ENCODE results near the gene PBLD.

Gene PBLD

GRCh38 chr10:68239069-68239468 lies 93.7 kb downstream of the PBLD start:
- Mint-ChIP-seq H3K4me1 (no peaks in the 10 kb centered on the region), H3K36me3 (ENCODE audit: low read depth) (no peaks in the 10 kb centered on the region), H3K9me3 (no peaks in the 10 kb centered on the region), H3K4me3 (no peak overlapping the region), H3K27ac (no peak overlapping the region), H3K27me3 (peaks cover under 1% of the 10 kb centered on the region)
- ATAC-seq = no peak
- no peak for DNase-seq

DNA sequence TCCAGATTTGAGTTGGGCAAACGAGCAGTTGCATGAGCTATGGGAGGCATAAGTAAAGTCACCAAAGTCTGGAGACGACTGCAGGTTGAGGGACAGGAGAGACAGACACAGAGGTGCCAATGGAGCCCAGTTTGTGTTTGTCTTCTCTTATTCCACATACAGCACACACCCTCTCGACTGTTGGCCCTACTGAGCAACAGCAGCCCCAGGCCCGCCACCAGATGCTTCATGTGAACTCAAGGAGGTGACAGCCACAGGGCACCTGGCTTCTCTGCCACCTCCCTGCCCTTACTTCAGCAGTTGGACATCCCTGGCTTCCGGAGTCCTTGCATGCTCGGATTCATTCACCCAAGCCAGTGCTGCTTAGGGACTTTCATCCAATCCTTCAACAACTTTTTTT lies 94.4 kb downstream of the PBLD start:
- no peak overlapping the region for H3K4me3 Mint-ChIP-seq
- no peak for DNase-seq
- no peak overlapping the region for H3K27ac Mint-ChIP-seq
- no peak for ATAC-seq
- H3K4me1 Mint-ChIP-seq = no peaks in the 10 kb centered on the region
- no peaks in the 10 kb centered on the region for H3K9me3 Mint-ChIP-seq
- H3K27me3 Mint-ChIP-seq = peaks cover 6% of the 10 kb centered on the region
- no peaks in the 10 kb centered on the region for H3K36me3 Mint-ChIP-seq (ENCODE audit: low read depth)

- ATAC-seq (no peak), DNase-seq (no peak)
- no peaks in the 10 kb centered on the region for H3K36me3 Mint-ChIP-seq (ENCODE audit: low read depth)
- no peak overlapping the region for H3K27ac Mint-ChIP-seq
- no peaks in the 10 kb centered on the region for H3K4me1 Mint-ChIP-seq
- no peak overlapping the region for H3K4me3 Mint-ChIP-seq
- peaks cover 13% of the 10 kb centered on the region for H3K27me3 Mint-ChIP-seq
- no peaks in the 10 kb centered on the region for H3K9me3 Mint-ChIP-seq
Measured at GRCh38 chr10:68237173-68237572, 95.6 kb downstream of the PBLD start.

DNA sequence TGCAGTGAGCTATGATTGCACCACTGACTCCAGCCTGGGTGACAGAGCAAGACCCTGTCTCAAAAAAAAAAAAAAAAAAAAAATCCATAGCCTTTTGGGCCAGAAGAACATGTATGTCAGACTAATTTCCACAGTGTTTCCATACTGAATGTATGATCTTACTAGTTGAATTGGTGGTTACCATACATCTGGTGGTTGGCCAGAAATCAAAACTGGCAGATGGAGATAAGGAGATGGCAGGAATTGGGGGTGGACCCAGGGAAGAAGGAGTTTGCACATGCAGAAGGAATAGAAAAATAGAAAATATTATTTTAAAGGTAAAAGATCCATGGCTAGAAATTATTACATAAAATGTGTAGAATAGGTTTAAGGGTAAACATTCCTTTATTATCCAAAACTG lies 97.1 kb downstream of the PBLD start:
- DNase-seq (no peak), ATAC-seq (no peak)
- no peaks in the 10 kb centered on the region for H3K36me3 Mint-ChIP-seq (ENCODE audit: low read depth)
- no peak overlapping the region for H3K27ac Mint-ChIP-seq
- H3K4me1 Mint-ChIP-seq = peaks cover 7% of the 10 kb centered on the region
- no peaks in the 10 kb centered on the region for H3K9me3 Mint-ChIP-seq
- no peak overlapping the region for H3K4me3 Mint-ChIP-seq
- peaks cover 25% of the 10 kb centered on the region for H3K27me3 Mint-ChIP-seq

DNA sequence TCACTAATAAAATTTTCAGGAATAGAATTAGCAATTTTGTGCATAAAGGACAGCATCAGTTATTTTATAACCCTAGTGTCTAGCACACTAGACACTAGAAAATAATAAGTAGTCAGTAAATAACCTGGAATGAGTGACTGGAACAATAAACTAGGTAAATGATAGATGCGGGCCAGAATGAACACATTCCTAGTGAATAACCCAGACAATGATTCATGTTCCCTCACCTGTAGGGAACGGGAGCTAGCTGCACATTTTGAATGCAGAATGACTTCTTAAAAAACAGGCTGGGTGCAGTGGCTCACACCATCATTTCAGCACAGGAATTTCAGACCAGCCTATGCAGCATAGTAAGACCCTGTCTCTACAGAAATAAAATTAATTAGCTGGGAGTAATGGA lies 97.6 kb downstream of the PBLD start:
- Mint-ChIP-seq H3K27me3 (peaks cover 29% of the 10 kb centered on the region), H3K9me3 (no peaks in the 10 kb centered on the region), H3K4me3 (no peak overlapping the region), H3K4me1 (peaks cover 8% of the 10 kb centered on the region), H3K36me3 (ENCODE audit: low read depth) (no peaks in the 10 kb centered on the region), H3K27ac (no peak overlapping the region)
- ATAC-seq (no peak), DNase-seq (no peak)

DNA sequence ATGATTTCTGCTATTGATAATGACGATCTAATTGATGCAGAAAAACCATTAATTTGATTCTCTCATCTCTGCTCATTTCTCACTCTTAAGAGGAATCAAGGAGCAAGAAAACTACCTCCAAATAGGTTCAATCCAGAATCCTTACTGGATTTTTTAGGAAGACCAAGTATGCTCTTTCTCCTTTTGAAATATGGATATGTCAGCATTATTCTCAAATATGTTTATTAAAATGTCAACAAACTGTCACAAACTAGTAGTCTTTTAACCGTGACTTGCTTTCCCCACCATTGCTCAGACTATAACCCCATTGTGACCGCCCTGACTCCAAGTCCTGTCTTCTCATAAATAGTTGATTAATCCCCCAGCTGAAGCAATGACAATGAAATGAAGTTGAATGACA lies 99.7 kb downstream of the PBLD start:
- DNase-seq = no peak
- Mint-ChIP-seq H3K4me3 (no peak overlapping the region), H3K4me1 (peaks cover 8% of the 10 kb centered on the region), H3K9me3 (no peaks in the 10 kb centered on the region), H3K27me3 (peaks cover 44% of the 10 kb centered on the region), H3K36me3 (ENCODE audit: low read depth) (no peaks in the 10 kb centered on the region), H3K27ac (no peak overlapping the region)
- ATAC-seq = no peak

Measured in activated naive CD8-positive, alpha-beta T cell treated with anti-CD3 and anti-CD28 coated beads, Interleukin-2, amount 50 U/mL, for 24 hours (primary cell).